Common myeloid progenitor, CD34-positive (primary cell): Measurements from ENCODE around the gene UBXN10.

Experiments used
- CTCF ChIA-PET: fragments of 350-600 bp; sonication (Branson Sonifier 250); formaldehyde crosslinking; loops from one replicate; lab custom pipeline; 2021; ENCODE audit warnings: antibody characterized with exemption; lab: Charles Lee
- POLR2A ChIA-PET: fragments of 350-600 bp; sonication (Branson Sonifier 250); formaldehyde crosslinking; loops from one replicate; lab custom pipeline; 2021; ENCODE audit warnings: antibody characterized with exemption; lab: Charles Lee
- DNase-seq, 3 donors: peaks; one replicate each; pipeline versions ENCODE4 v3.0.0 to v3.0.0-alpha.2; 2013
- H3K27ac ChIP-seq, 2 experiments: 1 replicate in 1 of 2; 2 replicates in 1 of 2; pipeline ENCODE4 v1.7.0; 2013; ENCODE audit warnings: inconsistent platforms in 2 of 2, low read length in 2 of 2, mild to moderate bottlenecking in 2 of 2, low read depth in 1 of 2, moderate library complexity in 1 of 2; ENCODE audit not compliant: severe bottlenecking in 2 of 2, insufficient read depth in 1 of 2, poor library complexity in 1 of 2
- H3K27me3 ChIP-seq, 5 experiments: replicated peaks in 2 of 5; 1 replicate in 3 of 5; 2 replicates in 2 of 5; pipeline versions ENCODE4 v1.6.1 to v1.7.0; 2013; ENCODE audit warnings: low read length in 4 of 5, mild to moderate bottlenecking in 2 of 5, moderate library complexity in 2 of 5, inconsistent platforms in 1 of 5; ENCODE audit not compliant: insufficient read depth in 5 of 5, control insufficient read depth in 4 of 5
- H3K36me3 ChIP-seq, 4 experiments: 1 replicate in 2 of 4; 2 replicates in 2 of 4; pipeline versions ENCODE4 v1.6.1 to v1.7.0; 2013; ENCODE audit warnings: low read length in 3 of 4, control low read depth in 1 of 4, mild to moderate bottlenecking in 1 of 4; ENCODE audit not compliant: control insufficient read depth in 4 of 4, insufficient read depth in 4 of 4
- H3K4me1 ChIP-seq, 4 experiments: 1 replicate in 3 of 4; 2 replicates in 1 of 4; pipeline versions ENCODE4 v1.6.1 to v1.7.1; 2013; ENCODE audit warnings: low read length in 3 of 4, mild to moderate bottlenecking in 3 of 4, control low read depth in 1 of 4, inconsistent platforms in 1 of 4, moderate library complexity in 1 of 4; ENCODE audit not compliant: control insufficient read depth in 4 of 4, insufficient read depth in 4 of 4; ENCODE audit errors: control extremely low read depth in 1 of 4
- H3K4me3 ChIP-seq, 7 experiments: 1 replicate in 4 of 7; 2 replicates in 3 of 7; pipeline versions ENCODE4 v1.5.1 to v1.7.0; 2013; ENCODE audit warnings: mild to moderate bottlenecking in 7 of 7, low read length in 6 of 7, moderate library complexity in 6 of 7, inconsistent platforms in 2 of 7, low read depth in 2 of 7, control low read depth in 1 of 7; ENCODE audit not compliant: insufficient read depth in 4 of 7, control insufficient read depth in 1 of 7; ENCODE audit errors: extremely low read depth in 1 of 7
- H3K9me3 ChIP-seq, 5 experiments: 1 replicate in 4 of 5; 2 replicates in 1 of 5; pipeline versions ENCODE4 v1.6.1 to v1.7.1; 2013; ENCODE audit warnings: low read length in 4 of 5, mild to moderate bottlenecking in 2 of 5, inconsistent platforms in 1 of 5, low read depth in 1 of 5, moderate library complexity in 1 of 5; ENCODE audit not compliant: control insufficient read depth in 4 of 5, insufficient read depth in 2 of 5; ENCODE audit errors: control extremely low read depth in 1 of 5
- WGBS: methylation state at CpG from one replicate; pipeline ENCODE4 v1.1.5; 2013; ENCODE audit not compliant: insufficient coverage; 5-methylcytosine and 5-hydroxymethylcytosine counted together

The UBXN10 gene

DNA sequence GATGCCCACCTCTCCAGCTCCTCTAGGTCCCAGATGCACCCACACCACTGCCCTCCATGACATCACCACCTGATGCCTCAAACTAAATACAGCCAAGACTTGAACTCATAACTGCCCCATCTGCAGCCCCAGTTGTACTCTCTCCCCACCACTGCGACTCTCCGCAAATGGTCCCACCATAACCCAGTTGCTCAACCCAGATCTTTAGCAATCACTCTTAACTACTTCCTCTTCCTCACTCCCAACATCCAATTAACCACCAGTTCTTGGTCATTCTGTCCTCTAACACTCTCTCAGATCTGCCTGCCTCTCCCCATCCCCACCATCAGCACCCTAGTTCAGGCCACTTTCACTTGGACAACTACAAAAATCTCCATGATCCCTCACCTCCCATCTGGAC lies 37.2 kb downstream of the UBXN10 start:
- Histone ChIP-seq H3K36me3 (no peaks in the 10 kb centered on the region), H3K9me3 (peaks cover 0 to 6% (median 0%) of the 10 kb centered on the region in 5 experiments), H3K27me3 (peaks cover 6 to 74% (median 31%) of the 10 kb centered on the region in 5 experiments), H3K27ac (no peak overlapping the region), H3K4me3 (no peak overlapping the region), H3K4me1 (no peaks in the 10 kb centered on the region)
- ChIA-PET POLR2A (no interaction called here), CTCF (interaction anchor here (1.4 kb wide), 1 partner anchor 10 kb away, joined by 6 read pairs; no protein-coding TSS in a partner anchor)
- WGBS = 19% methylated on average over 2 of the region's 2 CpGs
- DNase-seq = no peak

DNA sequence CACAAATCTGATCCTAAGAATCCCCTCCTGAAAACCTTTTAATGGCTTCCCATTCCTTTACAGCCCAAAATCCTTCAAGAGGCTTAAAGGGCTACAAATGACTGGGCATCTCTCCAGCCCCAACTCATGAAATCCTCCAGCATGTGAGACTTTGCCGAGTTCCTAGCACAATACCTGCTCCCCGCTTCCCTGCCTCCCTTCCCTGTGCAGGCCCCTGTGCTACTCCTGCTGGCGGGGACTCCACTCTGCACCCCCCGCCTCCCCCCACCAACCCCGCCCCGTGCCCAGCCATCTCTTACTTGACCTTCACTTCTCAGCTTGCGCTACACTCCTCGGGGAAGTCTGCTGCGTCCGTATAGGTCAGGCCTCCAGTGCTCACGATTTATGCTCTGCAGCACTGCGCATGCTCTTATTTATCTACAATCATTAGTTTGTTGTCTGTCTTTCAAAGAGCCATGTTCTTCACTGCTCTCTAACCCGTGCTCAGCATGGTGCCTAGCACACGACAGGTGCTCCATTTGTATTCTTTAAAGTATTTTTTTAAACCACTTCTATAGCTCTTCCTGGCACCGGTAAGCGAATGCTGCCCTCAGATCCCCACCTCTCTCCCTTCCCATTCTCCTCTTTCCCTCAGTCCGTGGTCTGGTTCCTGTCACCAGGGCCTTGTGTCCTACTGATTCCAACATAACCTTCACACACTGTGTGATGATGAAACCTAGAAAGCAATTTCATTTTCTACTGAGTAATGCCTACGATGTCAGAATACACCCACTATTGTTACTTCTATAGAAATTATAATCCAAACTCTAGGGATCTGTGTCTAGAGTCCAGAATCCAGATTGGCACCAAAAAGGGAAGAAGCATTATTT lies 37.9 kb downstream of the UBXN10 start:
- H3K27me3 ChIP-seq = peaks cover 6 to 77% (median 32%) of the 10 kb centered on the region in 5 experiments
- ChIA-PET POLR2A (no interaction called here), CTCF (interaction anchor here (1.0 kb wide), 1 partner anchor 9 kb away, joined by 3 read pairs; no protein-coding TSS in a partner anchor)
- no peaks in the 10 kb centered on the region for H3K36me3 ChIP-seq
- no peaks in the 10 kb centered on the region for H3K4me1 ChIP-seq
- H3K27ac ChIP-seq = no peak overlapping the region
- no peak for DNase-seq
- no peak overlapping the region for H3K4me3 ChIP-seq
- H3K9me3 ChIP-seq = peaks cover 0 to 6% (median 0%) of the 10 kb centered on the region in 5 experiments
- WGBS = 40% methylated on average over 12 of the region's 18 CpGs

DNA sequence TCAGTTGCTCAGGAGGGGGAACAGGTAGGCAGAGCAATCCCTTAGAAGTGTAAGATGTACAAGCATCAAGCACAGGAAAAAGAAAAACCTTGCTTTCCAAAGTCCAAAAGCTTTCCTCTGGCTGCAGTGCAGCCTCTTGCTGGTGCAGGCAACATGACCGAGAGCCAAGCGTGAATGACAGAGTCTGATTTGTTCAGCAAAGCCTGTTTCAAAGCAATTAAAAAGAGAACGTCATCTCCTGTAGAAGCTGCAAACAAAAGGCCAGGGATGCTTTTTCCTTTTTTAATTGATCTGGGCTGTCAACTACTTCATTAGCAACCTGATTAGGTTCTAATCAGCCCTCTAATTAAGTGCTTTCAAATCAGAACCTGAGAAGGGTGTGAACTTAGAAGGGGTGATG lies 38.6 kb downstream of the UBXN10 start:
- H3K4me3 ChIP-seq = no peak overlapping the region
- H3K4me1 ChIP-seq = no peaks in the 10 kb centered on the region
- H3K27me3 ChIP-seq = peaks cover 6 to 82% (median 33%) of the 10 kb centered on the region in 5 experiments
- DNase-seq = no peak
- H3K9me3 ChIP-seq = peaks cover 0 to 6% (median 0%) of the 10 kb centered on the region in 5 experiments
- CTCF ChIA-PET = interaction anchor here (1.0 to 1.5 kb wide), 2 partner anchors 8 to 11 kb away, joined by 3 read pairs; no protein-coding TSS in a partner anchor
- 77% methylated on average over 2 of the region's 3 CpGs for WGBS
- no peaks in the 10 kb centered on the region for H3K36me3 ChIP-seq
- H3K27ac ChIP-seq = no peak overlapping the region
- POLR2A ChIA-PET = no interaction called here

DNA sequence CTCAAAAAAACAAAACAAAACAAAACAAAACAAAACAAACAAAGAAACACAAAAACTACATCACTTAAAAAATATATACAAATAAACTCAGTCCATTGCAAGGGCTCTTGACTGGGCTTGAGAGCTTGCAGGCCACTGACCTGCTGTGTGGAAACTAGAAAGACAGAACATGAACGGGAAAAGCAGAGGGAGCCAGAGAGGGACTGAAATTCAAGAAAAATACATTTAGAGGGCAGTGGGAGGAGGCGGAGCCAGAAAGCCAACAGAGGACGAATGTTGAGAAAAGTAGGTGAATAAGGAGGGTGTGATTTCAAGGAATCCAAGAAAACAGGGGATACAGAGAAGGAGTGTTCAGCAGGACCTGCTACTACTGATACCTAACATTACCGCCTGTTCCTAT lies 41.8 kb downstream of the UBXN10 start:
- Histone ChIP-seq H3K27ac (no peak overlapping the region), H3K36me3 (no peaks in the 10 kb centered on the region), H3K9me3 (peaks cover 0 to 6% (median 0%) of the 10 kb centered on the region in 5 experiments), H3K27me3 (peaks cover 4 to 76% (median 27%) of the 10 kb centered on the region in 5 experiments), H3K4me1 (no peaks in the 10 kb centered on the region), H3K4me3 (no peak overlapping the region)
- ChIA-PET CTCF (interaction anchor here (1.0 kb wide), 1 partner anchor 23 kb away, joined by 3 read pairs; no protein-coding TSS in a partner anchor), POLR2A (no interaction called here)
- no peak for DNase-seq
- WGBS = 55% methylated on average over 4 of the region's 4 CpGs

DNA sequence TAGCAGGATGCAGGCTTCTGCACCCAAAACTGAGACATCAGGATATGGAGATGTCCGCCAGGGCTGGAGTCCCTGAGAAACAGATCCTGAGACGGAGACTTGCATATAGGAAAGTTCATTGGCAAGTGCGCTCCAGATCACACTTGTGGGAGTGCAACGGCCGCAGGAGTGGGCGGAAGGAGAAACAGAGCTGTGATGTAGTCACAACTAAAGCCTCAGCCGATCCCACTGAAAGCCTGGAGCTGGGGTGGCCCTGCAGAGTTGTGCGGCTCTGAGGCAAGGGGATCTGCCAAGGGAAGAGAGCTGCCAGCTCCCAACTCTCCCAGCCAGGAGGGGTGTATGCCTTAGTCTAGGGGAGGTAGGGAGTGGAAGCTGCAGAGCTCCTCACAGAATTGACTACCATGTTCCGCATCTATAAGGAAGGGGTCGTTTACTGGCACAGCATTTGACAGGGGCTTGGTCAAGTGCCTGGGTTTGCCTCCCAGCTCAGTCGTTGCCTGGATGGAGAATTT lies 42.5 kb downstream of the UBXN10 start:
- no peak for DNase-seq
- WGBS = 96% methylated on average over 8 of the region's 11 CpGs
- Histone ChIP-seq H3K4me1 (no peaks in the 10 kb centered on the region), H3K9me3 (peaks cover 0 to 6% (median 0%) of the 10 kb centered on the region in 5 experiments), H3K4me3 (no peak overlapping the region), H3K36me3 (no peaks in the 10 kb centered on the region), H3K27me3 (peaks cover 4 to 72% (median 28%) of the 10 kb centered on the region in 5 experiments), H3K27ac (no peak overlapping the region)
- ChIA-PET POLR2A (no interaction called here), CTCF (interaction anchor here (0.9 to 1.1 kb wide), 4 partner anchors 9 to 22 kb away, joined by 3 to 4 read pairs (median 4); no protein-coding TSS in a partner anchor)

DNA sequence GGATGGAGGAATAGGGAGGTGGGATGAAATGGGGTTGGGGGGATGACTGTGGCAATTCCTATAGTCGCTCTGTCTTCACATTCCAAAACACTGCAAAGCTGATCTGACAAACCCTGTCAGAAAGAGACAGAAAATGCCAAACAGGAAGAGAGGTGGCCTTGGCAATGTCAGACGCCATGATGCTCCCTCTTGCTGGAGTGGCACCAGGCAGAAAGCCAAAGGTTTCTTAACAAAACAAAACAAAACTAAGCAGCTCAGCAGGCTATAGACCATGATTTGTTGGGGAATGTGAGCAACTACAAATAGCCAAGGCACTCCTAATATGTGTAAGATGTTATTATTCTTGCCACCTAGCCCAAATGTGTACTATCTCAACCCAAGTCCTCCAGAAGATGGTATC lies 43.3 kb downstream of the UBXN10 start:
- POLR2A ChIA-PET = no interaction called here

More for the DNA sequence above, 43.3 kb downstream of the UBXN10 start:
- Histone ChIP-seq H3K36me3 (no peaks in the 10 kb centered on the region), H3K9me3 (peaks cover 0 to 6% (median 0%) of the 10 kb centered on the region in 5 experiments), H3K27ac (no peak overlapping the region), H3K4me3 (no peak overlapping the region), H3K27me3 (peaks cover 9 to 73% (median 34%) of the 10 kb centered on the region in 5 experiments), H3K4me1 (no peaks in the 10 kb centered on the region)
- DNase-seq = no peak
- no CpG with 5 or more reads among the region's 2 CpGs for WGBS
- CTCF ChIA-PET = interaction anchor here (1.0 to 1.1 kb wide), 2 partner anchors 9 to 12 kb away, joined by 3 to 4 read pairs; no protein-coding TSS in a partner anchor
